H9 (cell line): ENCODE data around the gene CHL1. TPM values are rescaled to one million over a fixed set of nuclear protein-coding genes. Genes with fewer than 3 reads are reported as not detected.

ENCODE experiments used
- DNase-seq: peaks from one replicate; pipeline ENCODE4 v3.0.0-alpha.2; 2017
- H2AFZ ChIP-seq: one replicate; pipeline ENCODE4 v1.6.1; 2013; ENCODE audit warnings: mild to moderate bottlenecking, low read length, control low read depth, moderate library complexity
- H2AK5ac ChIP-seq: 2 replicates; pipeline ENCODE4 v1.6.1; 2013; ENCODE audit warnings: low read length, control low read depth, mixed read lengths; ENCODE audit not compliant: insufficient read length
- H2BK120ac ChIP-seq: one replicate; pipeline ENCODE4 v1.6.1; 2013; ENCODE audit warnings: low read depth, mild to moderate bottlenecking, low read length, control low read depth, inconsistent platforms; ENCODE audit not compliant: poor library complexity, severe bottlenecking
- H2BK12ac ChIP-seq: 2 replicates; pipeline ENCODE4 v1.6.1; 2013; ENCODE audit warnings: low read length, control low read depth, mixed read lengths, low read depth; ENCODE audit not compliant: insufficient read length
- H2BK15ac ChIP-seq: 2 replicates; pipeline ENCODE4 v1.6.1; 2013; ENCODE audit warnings: low read depth, low read length, control low read depth
- H2BK20ac ChIP-seq: one replicate; pipeline ENCODE4 v1.6.1; 2013; ENCODE audit warnings: low read depth, mild to moderate bottlenecking, low read length, control low read depth, inconsistent platforms; ENCODE audit not compliant: poor library complexity, severe bottlenecking
- H2BK5ac ChIP-seq: 2 replicates; pipeline ENCODE4 v1.6.1; 2013; ENCODE audit warnings: low read length, control low read depth, mixed read lengths; ENCODE audit not compliant: insufficient read length
- H3K14ac ChIP-seq: 2 replicates; pipeline ENCODE4 v1.6.1; 2013; ENCODE audit warnings: low read length, control low read depth; ENCODE audit not compliant: insufficient read depth
- H3K18ac ChIP-seq: 2 replicates; pipeline ENCODE4 v1.6.1; 2013; ENCODE audit warnings: low read depth, mild to moderate bottlenecking, mixed read lengths, low read length, control low read depth; ENCODE audit not compliant: insufficient read length
- H3K23ac ChIP-seq: 2 replicates; pipeline ENCODE4 v1.6.1; 2013; ENCODE audit warnings: low read length, control low read depth, mixed read lengths, low read depth; ENCODE audit not compliant: insufficient read length
- H3K23me2 ChIP-seq: 2 replicates; pipeline ENCODE4 v1.6.1; 2013; ENCODE audit warnings: low read depth, mild to moderate bottlenecking, mixed read lengths, low read length, control low read depth; ENCODE audit not compliant: insufficient read length, poor library complexity, severe bottlenecking
- H3K27ac ChIP-seq: 2 replicates; pipeline ENCODE4 v1.5.1; 2013; ENCODE audit warnings: low read length, control low read depth, mixed read lengths, low read depth; ENCODE audit not compliant: insufficient read length
- H3K27me3 ChIP-seq: 2 replicates; pipeline ENCODE4 v1.6.1; 2013; ENCODE audit warnings: low read length, control low read depth, inconsistent platforms; ENCODE audit not compliant: insufficient read depth
- H3K4ac ChIP-seq: 2 replicates; pipeline ENCODE4 v1.6.1; 2013; ENCODE audit warnings: low read depth, mild to moderate bottlenecking, control low read depth, inconsistent platforms, low read length, moderate library complexity
- H3K4me1 ChIP-seq: 2 replicates; pipeline ENCODE4 v1.6.1; 2013; ENCODE audit warnings: low read length, control low read depth, inconsistent platforms; ENCODE audit not compliant: insufficient read depth
- H3K4me2 ChIP-seq: 2 replicates; pipeline ENCODE4 v1.6.1; 2013; ENCODE audit warnings: low read length, control low read depth, mixed read lengths; ENCODE audit not compliant: insufficient read length, insufficient read depth
- H3K56ac ChIP-seq: 2 replicates; pipeline ENCODE4 v1.6.1; 2013; ENCODE audit warnings: low read depth, mild to moderate bottlenecking, mixed read lengths, low read length, control low read depth; ENCODE audit not compliant: insufficient read length
- H3K79me1 ChIP-seq: 2 replicates; pipeline ENCODE4 v1.6.1; 2013; ENCODE audit warnings: low read depth, mild to moderate bottlenecking, moderate library complexity, low read length, control low read depth, inconsistent platforms; ENCODE audit not compliant: insufficient read depth, poor library complexity, severe bottlenecking
- H3K79me2 ChIP-seq: 2 replicates; pipeline ENCODE4 v1.6.1; 2013; ENCODE audit warnings: low read length, control low read depth, inconsistent platforms; ENCODE audit not compliant: insufficient read depth
- H3K9ac ChIP-seq: 2 replicates; pipeline ENCODE4 v1.6.1; 2013; ENCODE audit warnings: low read length, control low read depth, mixed read lengths; ENCODE audit not compliant: insufficient read length; ENCODE audit errors: extremely low read depth
- H3K9me3 ChIP-seq: one replicate; pipeline ENCODE4 v1.6.1; 2013; ENCODE audit warnings: low read depth, low read length, inconsistent platforms; ENCODE audit not compliant: control insufficient read depth
- H3T11ph ChIP-seq: one replicate; pipeline ENCODE4 v1.6.1; 2013; ENCODE audit warnings: mild to moderate bottlenecking, low read length, control low read depth, inconsistent platforms
- H4K20me1 ChIP-seq: one replicate; pipeline ENCODE4 v1.6.1; 2013; ENCODE audit not compliant: control insufficient read depth, insufficient read length, insufficient read depth
- H4K5ac ChIP-seq: 2 replicates; pipeline ENCODE4 v1.6.1; 2013; ENCODE audit warnings: low read depth, mild to moderate bottlenecking, mixed read lengths, low read length, control low read depth; ENCODE audit not compliant: insufficient read length
- H4K8ac ChIP-seq: replicated peaks from 2 replicates; pipeline ENCODE4 v1.6.1; 2013; ENCODE audit warnings: low read length, control low read depth, mixed read lengths, low read depth; ENCODE audit not compliant: insufficient read length
- H4K91ac ChIP-seq: 2 replicates; pipeline ENCODE4 v1.6.1; 2013; ENCODE audit warnings: low read depth, mild to moderate bottlenecking, moderate library complexity, mixed read lengths, low read length, control low read depth; ENCODE audit not compliant: insufficient read length
- H3K27ac Mint-ChIP-seq, 3 experiments: 2 replicates in 2 of 3; 3 replicates in 1 of 3; pipeline ENCODE4 v1.8.0; 2020 to 2021; ENCODE audit warnings: mixed read lengths in 3 of 3, mild to moderate bottlenecking in 1 of 3, moderate library complexity in 1 of 3
- H3K27me3 Mint-ChIP-seq: 2 replicates; pipeline ENCODE4 v1.8.0; 2021; ENCODE audit warnings: low read depth, mild to moderate bottlenecking, moderate library complexity, mixed read lengths
- H3K36me3 Mint-ChIP-seq, 3 experiments: 2 replicates in 2 of 3; 3 replicates in 1 of 3; pipeline ENCODE4 v1.8.0; 2020 to 2021; ENCODE audit warnings: low read depth in 3 of 3, mixed read lengths in 3 of 3; ENCODE audit not compliant: insufficient read depth in 1 of 3
- H3K4me1 Mint-ChIP-seq, 2 experiments: 2 replicates each; pipeline ENCODE4 v1.8.0; 2020; ENCODE audit warnings: mixed read lengths in 2 of 2
- H3K4me3 Mint-ChIP-seq, 2 experiments: 2 replicates in 1 of 2; 3 replicates in 1 of 2; pipeline ENCODE4 v1.8.0; 2020 to 2021; ENCODE audit warnings: mild to moderate bottlenecking in 2 of 2, mixed read lengths in 2 of 2, moderate library complexity in 1 of 2
- H3K9me3 Mint-ChIP-seq, 2 experiments: 2 replicates in 1 of 2; 3 replicates in 1 of 2; pipeline ENCODE4 v1.8.0; 2020; ENCODE audit warnings: mild to moderate bottlenecking in 2 of 2, mixed read lengths in 2 of 2, moderate library complexity in 1 of 2
- CTCF ChIP-seq: fragments of 200-600 bp; sonication (generic); conservative IDR thresholded peaks from 3 replicates; pipeline ENCODE4 v1.8.0; 2021; ENCODE audit warnings: antibody characterized with exemption, mild to moderate bottlenecking
- whole genome bisulfite sequencing: extraction: QIAGEN DNeasy Blood & Tissue Kit; methylation state at CpG from one replicate; pipeline ENCODE4 v1.1.7; 2013; ENCODE audit warnings: missing lambda C conversion rate, low lambda C conversion rate, mixed read lengths; ENCODE audit not compliant: insufficient read length; ENCODE audit errors: extremely low coverage; 5-methylcytosine and 5-hydroxymethylcytosine counted together
- total RNA-seq: library from RNA; stranded (reverse); gene quantifications from 2 replicates; pipeline ENCODE4 v1.2.1, GENCODE V29; 2021

CHL1 gene
- total RNA-seq, 1 experiment from 2014 or later = not detected

- no peak overlapping the region for H3K4me3 Mint-ChIP-seq
- H3K4ac ChIP-seq = no peak overlapping the region
- no peak overlapping the region for H4K8ac ChIP-seq
- H3K23ac ChIP-seq = no peak overlapping the region
- H2BK5ac ChIP-seq = no peak overlapping the region
- no peaks in the 10 kb centered on the region for H3K23me2 ChIP-seq
- no peaks in the 10 kb centered on the region for H3K9me3 Mint-ChIP-seq
- no peaks in the 10 kb centered on the region for H3K79me1 ChIP-seq
- no peak for DNase-seq
- H3K4me1 Mint-ChIP-seq = peaks cover 0 to 7% of the 10 kb centered on the region in 2 experiments; a peak in 1 of 4 replicates
- no peak overlapping the region for H3K56ac ChIP-seq
- H3K18ac ChIP-seq = no peak overlapping the region
- no peaks in the 10 kb centered on the region for H3K27me3 ChIP-seq
- H2BK20ac ChIP-seq = no peak overlapping the region
- no peak overlapping the region for H3K27ac Mint-ChIP-seq
- no peak overlapping the region for H3K27ac ChIP-seq
- no peaks in the 10 kb centered on the region for H4K20me1 ChIP-seq
- no peak overlapping the region for H2BK120ac ChIP-seq
- H3K9ac ChIP-seq = no peak overlapping the region
- H3K14ac ChIP-seq = no peak overlapping the region
- no peaks in the 10 kb centered on the region for H3K79me2 ChIP-seq
- H4K5ac ChIP-seq = no peak overlapping the region
- no peaks in the 10 kb centered on the region for H3K9me3 ChIP-seq
- H2BK12ac ChIP-seq = no peak overlapping the region
- H2AK5ac ChIP-seq = no peak overlapping the region
- no peak overlapping the region for H3T11ph ChIP-seq
- no peaks in the 10 kb centered on the region for H3K36me3 Mint-ChIP-seq
- H3K4me1 ChIP-seq = no peaks in the 10 kb centered on the region; the same call in 1 of the 2 replicates
- no peak overlapping the region for H3K4me2 ChIP-seq
- no peak for TF ChIP-seq CTCF
- WGBS = no CpG with 5 or more reads among the region's 8 CpGs
- H3K27me3 Mint-ChIP-seq = peaks cover 2% of the 10 kb centered on the region; the same call in 1 of the 2 replicates
- no peak overlapping the region for H2BK15ac ChIP-seq
- H2AFZ ChIP-seq = no peak overlapping the region
- no peak overlapping the region for H4K91ac ChIP-seq
Observed at GRCh38 chr3:294096-294495, 97.5 kb downstream of the CHL1 start.
